ENCODE data around the gene NPR3.

DNA sequence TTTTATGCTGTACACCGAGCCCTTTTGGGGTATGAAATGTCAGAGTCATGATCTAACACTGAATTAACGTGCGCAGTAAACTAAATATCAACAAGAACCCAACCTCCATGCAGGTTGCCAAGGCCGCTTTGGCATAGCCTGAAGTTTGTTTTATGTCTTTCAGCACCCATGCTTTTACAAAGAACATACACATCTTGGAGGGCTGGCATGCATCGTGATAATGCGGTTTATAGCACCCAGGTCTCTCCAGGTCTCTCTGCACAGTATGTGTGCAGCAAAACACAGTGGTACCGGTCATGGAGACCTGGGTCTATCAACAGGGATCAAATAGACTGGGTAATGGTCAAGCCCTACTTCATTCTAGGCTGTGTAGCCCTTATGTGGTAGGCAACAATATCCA is 11.8 kb downstream of the NPR3 start:
- no peak for TF ChIP-seq YY1 (IDR thresholded peaks at IDR 0.05; ENCODE audit: low read depth)
- TF ChIP-seq, protein P1, sequence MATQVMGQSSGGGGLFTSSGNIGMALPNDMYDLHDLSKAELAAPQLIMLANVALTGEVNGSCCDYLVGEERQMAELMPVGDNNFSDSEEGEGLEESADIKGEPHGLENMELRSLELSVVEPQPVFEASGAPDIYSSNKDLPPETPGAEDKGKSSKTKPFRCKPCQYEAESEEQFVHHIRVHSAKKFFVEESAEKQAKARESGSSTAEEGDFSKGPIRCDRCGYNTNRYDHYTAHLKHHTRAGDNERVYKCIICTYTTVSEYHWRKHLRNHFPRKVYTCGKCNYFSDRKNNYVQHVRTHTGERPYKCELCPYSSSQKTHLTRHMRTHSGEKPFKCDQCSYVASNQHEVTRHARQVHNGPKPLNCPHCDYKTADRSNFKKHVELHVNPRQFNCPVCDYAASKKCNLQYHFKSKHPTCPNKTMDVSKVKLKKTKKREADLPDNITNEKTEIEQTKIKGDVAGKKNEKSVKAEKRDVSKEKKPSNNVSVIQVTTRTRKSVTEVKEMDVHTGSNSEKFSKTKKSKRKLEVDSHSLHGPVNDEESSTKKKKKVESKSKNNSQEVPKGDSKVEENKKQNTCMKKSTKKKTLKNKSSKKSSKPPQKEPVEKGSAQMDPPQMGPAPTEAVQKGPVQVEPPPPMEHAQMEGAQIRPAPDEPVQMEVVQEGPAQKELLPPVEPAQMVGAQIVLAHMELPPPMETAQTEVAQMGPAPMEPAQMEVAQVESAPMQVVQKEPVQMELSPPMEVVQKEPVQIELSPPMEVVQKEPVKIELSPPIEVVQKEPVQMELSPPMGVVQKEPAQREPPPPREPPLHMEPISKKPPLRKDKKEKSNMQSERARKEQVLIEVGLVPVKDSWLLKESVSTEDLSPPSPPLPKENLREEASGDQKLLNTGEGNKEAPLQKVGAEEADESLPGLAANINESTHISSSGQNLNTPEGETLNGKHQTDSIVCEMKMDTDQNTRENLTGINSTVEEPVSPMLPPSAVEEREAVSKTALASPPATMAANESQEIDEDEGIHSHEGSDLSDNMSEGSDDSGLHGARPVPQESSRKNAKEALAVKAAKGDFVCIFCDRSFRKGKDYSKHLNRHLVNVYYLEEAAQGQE (IDR thresholded peaks at IDR 0.05; ENCODE audit: low read depth), result no peak
- TF ChIP-seq TCF12 (IDR thresholded peaks at IDR 0.05; ENCODE audit: low read depth), result no peak
- no peak for TF ChIP-seq RAD21 (IDR thresholded peaks at IDR 0.05; ENCODE audit: low read depth)
- no peak for TF ChIP-seq FOXM1 (IDR thresholded peaks at IDR 0.05; ENCODE audit: borderline replicate concordance, low read depth)
- TF ChIP-seq TAF1 (IDR thresholded peaks at IDR 0.05; ENCODE audit: low read depth), result no peak
- no peak for TF ChIP-seq EGR1 (IDR thresholded peaks at IDR 0.05)
- TF ChIP-seq CEBPB (IDR thresholded peaks at IDR 0.05), result no peak
- no peak for TF ChIP-seq EP300 (IDR thresholded peaks at IDR 0.05; ENCODE audit: borderline replicate concordance)
- TF ChIP-seq, protein P2, sequence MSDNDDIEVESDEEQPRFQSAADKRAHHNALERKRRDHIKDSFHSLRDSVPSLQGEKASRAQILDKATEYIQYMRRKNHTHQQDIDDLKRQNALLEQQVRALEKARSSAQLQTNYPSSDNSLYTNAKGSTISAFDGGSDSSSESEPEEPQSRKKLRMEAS (IDR thresholded peaks at IDR 0.05), result no peak

All from Ishikawa (cell line).